Measurements from ENCODE around the gene HLA-DMB.

- TF ChIP-seq CTCF (IDR thresholded peaks at IDR 0.05) = no peak
- no peak for TF ChIP-seq POLR2A (IDR thresholded peaks at IDR 0.05)
- no peak for TF ChIP-seq EP300 (IDR thresholded peaks at IDR 0.05)
These were observed 12.9 kb upstream of the HLA-DMB start for GRCh38 chr6:32953775-32954174.
